ENCODE measurements around the gene VPS37D.

Gene VPS37D

GRCh38 chr7:73626814-73627213, 40.8 kb upstream of the VPS37D start:
- Histone ChIP-seq H3K9ac (ENCODE audit: low read length) (no peak overlapping the region), H2AFZ (ENCODE audit: low read length) (no peak overlapping the region), H3K9me3 (replicated peaks; ENCODE audit: insufficient read depth, low read length) (no peaks in the 10 kb centered on the region), H3K4me2 (ENCODE audit: low read depth, low read length) (no peak overlapping the region), H3K4me1 (ENCODE audit: low read length) (no peaks in the 10 kb centered on the region), H3K27me3 (replicated peaks; ENCODE audit: insufficient read depth, low read length) (peaks cover 56% of the 10 kb centered on the region), H3K9me2 (replicated peaks; ENCODE audit: insufficient read depth, low read length) (no peaks in the 10 kb centered on the region), H3K79me2 (ENCODE audit: low read length) (no peaks in the 10 kb centered on the region), H4K20me1 (ENCODE audit: insufficient read depth, low read length) (no peaks in the 10 kb centered on the region), H3K4me3 (ENCODE audit: low read length) (no peak overlapping the region), H3K36me3 (replicated peaks; ENCODE audit: insufficient read depth, low read length) (no peaks in the 10 kb centered on the region), H3F3A (ENCODE audit: insufficient read depth, low read length) (no peaks in the 10 kb centered on the region), H3K27ac (ENCODE audit: low read length) (no peak overlapping the region)
- DNase-seq: no peak
- no peak for TF ChIP-seq CTCF (IDR thresholded peaks at IDR 0.05; ENCODE audit: low read length)
- TF ChIP-seq EZH2 (optimal IDR thresholded peaks at IDR 0.05; ENCODE audit: low read depth, low read length): no peak
- TF ChIP-seq EZH2phosphoT487 (IDR thresholded peaks at IDR 0.05; ENCODE audit: low read length): no peak

GRCh38 chr7:73628504-73628903, 39.1 kb upstream of the VPS37D start:
- Histone ChIP-seq H3K36me3 (replicated peaks; ENCODE audit: insufficient read depth, low read length) (no peaks in the 10 kb centered on the region), H2AFZ (ENCODE audit: low read length) (no peak overlapping the region), H3K79me2 (ENCODE audit: low read length) (no peaks in the 10 kb centered on the region), H3K4me1 (ENCODE audit: low read length) (no peaks in the 10 kb centered on the region), H3K9me2 (replicated peaks; ENCODE audit: insufficient read depth, low read length) (no peaks in the 10 kb centered on the region), H3K4me2 (ENCODE audit: low read depth, low read length) (no peak overlapping the region), H3K4me3 (ENCODE audit: low read length) (no peak overlapping the region), H4K20me1 (ENCODE audit: insufficient read depth, low read length) (no peaks in the 10 kb centered on the region), H3F3A (ENCODE audit: insufficient read depth, low read length) (no peaks in the 10 kb centered on the region), H3K27ac (ENCODE audit: low read length) (no peak overlapping the region), H3K9ac (ENCODE audit: low read length) (no peak overlapping the region), H3K27me3 (replicated peaks; ENCODE audit: insufficient read depth, low read length) (peaks cover 50% of the 10 kb centered on the region), H3K9me3 (replicated peaks; ENCODE audit: insufficient read depth, low read length) (no peaks in the 10 kb centered on the region)
- TF ChIP-seq EZH2phosphoT487 (IDR thresholded peaks at IDR 0.05; ENCODE audit: low read length) (no peak), EZH2 (optimal IDR thresholded peaks at IDR 0.05; ENCODE audit: low read depth, low read length) (no peak), CTCF (IDR thresholded peaks at IDR 0.05; ENCODE audit: low read length) (no peak)
- no peak for DNase-seq

GRCh38 chr7:73631558-73631957, 36.1 kb upstream of the VPS37D start:
- H3K9me3 ChIP-seq (replicated peaks; ENCODE audit: insufficient read depth, low read length): no peaks in the 10 kb centered on the region
- H3K36me3 ChIP-seq (replicated peaks; ENCODE audit: insufficient read depth, low read length): no peaks in the 10 kb centered on the region
- no peaks in the 10 kb centered on the region for H3K9me2 ChIP-seq (replicated peaks; ENCODE audit: insufficient read depth, low read length)
- H3K9ac ChIP-seq (ENCODE audit: low read length): no peak overlapping the region
- H3K4me1 ChIP-seq (ENCODE audit: low read length): no peaks in the 10 kb centered on the region
- DNase-seq: no peak
- H3K4me2 ChIP-seq (ENCODE audit: low read depth, low read length): no peak overlapping the region
- no peak for TF ChIP-seq CTCF (IDR thresholded peaks at IDR 0.05; ENCODE audit: low read length)
- no peaks in the 10 kb centered on the region for H3F3A ChIP-seq (ENCODE audit: insufficient read depth, low read length)
- H2AFZ ChIP-seq (ENCODE audit: low read length): no peak overlapping the region
- no peak overlapping the region for H3K27ac ChIP-seq (ENCODE audit: low read length)
- no peak overlapping the region for H3K4me3 ChIP-seq (ENCODE audit: low read length)
- peaks cover 41% of the 10 kb centered on the region for H3K27me3 ChIP-seq (replicated peaks; ENCODE audit: insufficient read depth, low read length)
- no peaks in the 10 kb centered on the region for H4K20me1 ChIP-seq (ENCODE audit: insufficient read depth, low read length)
- no peaks in the 10 kb centered on the region for H3K79me2 ChIP-seq (ENCODE audit: low read length)
